Muscle layer of duodenum (tissue), 2 donors: ENCODE results near the gene DOCK10.

Experiments
- H3K27ac ChIP-seq: one replicate; pipeline ENCODE4 v1.7.0; 2013; ENCODE audit warnings: mild to moderate bottlenecking, low read length
- H3K27me3 ChIP-seq: one replicate; pipeline ENCODE4 v1.7.0; 2013; ENCODE audit warnings: low read depth, mild to moderate bottlenecking, control low read depth, low read length
- H3K36me3 ChIP-seq, 2 donors: one replicate each; pipeline ENCODE4 v1.7.0; 2013; ENCODE audit warnings: low read length in 2 of 2, control low read depth in 1 of 2, mild to moderate bottlenecking in 1 of 2; ENCODE audit not compliant: insufficient read depth in 2 of 2, control insufficient read depth in 1 of 2
- H3K4me1 ChIP-seq, 2 donors: one replicate each; pipeline ENCODE4 v1.7.0; 2013; ENCODE audit warnings: low read length in 2 of 2, mild to moderate bottlenecking in 2 of 2, control low read depth in 1 of 2, moderate library complexity in 1 of 2; ENCODE audit not compliant: insufficient read depth in 2 of 2, control insufficient read depth in 1 of 2
- H3K4me3 ChIP-seq, 2 donors: one replicate each; pipeline ENCODE4 v1.7.0; 2013; ENCODE audit warnings: low read length in 2 of 2, low read depth in 1 of 2, mild to moderate bottlenecking in 1 of 2
- H3K9me3 ChIP-seq, 2 donors: one replicate each; pipeline ENCODE4 v1.7.0; 2013; ENCODE audit warnings: low read length in 2 of 2, control low read depth in 1 of 2, mild to moderate bottlenecking in 1 of 2; ENCODE audit not compliant: control insufficient read depth in 1 of 2
- donor health status: healthy.

DOCK10 gene

DNA sequence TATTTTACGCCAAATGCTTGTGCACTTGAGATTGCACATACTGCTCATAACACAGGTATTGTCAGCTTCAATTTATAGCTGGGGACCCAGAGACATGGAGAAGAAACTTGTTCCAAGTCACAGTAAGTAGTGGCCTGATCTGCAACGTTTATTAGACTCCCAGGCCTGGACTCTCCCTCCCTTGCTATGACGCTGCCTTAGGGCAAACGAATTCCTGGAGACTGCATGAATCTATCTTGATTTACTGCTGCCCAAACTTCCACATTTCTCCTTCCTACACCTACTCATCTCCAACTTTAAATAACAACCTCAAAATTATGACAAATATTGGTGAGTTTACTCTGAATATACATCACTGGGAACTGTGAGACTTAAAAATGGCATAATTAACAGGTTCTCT is 181.0 kb downstream of the DOCK10 start:
- Histone ChIP-seq H3K36me3 (no peaks in the 10 kb centered on the region), H3K27me3 (no peaks in the 10 kb centered on the region), H3K9me3 (no peaks in the 10 kb centered on the region), H3K4me1 (no peaks in the 10 kb centered on the region), H3K27ac (no peak overlapping the region), H3K4me3 (no peak overlapping the region)

GRCh38 chr2:224860786-224861185 is 181.5 kb downstream of the DOCK10 start:
- Histone ChIP-seq H3K9me3 (no peaks in the 10 kb centered on the region), H3K36me3 (no peaks in the 10 kb centered on the region), H3K4me3 (no peak overlapping the region), H3K27me3 (no peaks in the 10 kb centered on the region), H3K27ac (no peak overlapping the region), H3K4me1 (no peaks in the 10 kb centered on the region)

DNA sequence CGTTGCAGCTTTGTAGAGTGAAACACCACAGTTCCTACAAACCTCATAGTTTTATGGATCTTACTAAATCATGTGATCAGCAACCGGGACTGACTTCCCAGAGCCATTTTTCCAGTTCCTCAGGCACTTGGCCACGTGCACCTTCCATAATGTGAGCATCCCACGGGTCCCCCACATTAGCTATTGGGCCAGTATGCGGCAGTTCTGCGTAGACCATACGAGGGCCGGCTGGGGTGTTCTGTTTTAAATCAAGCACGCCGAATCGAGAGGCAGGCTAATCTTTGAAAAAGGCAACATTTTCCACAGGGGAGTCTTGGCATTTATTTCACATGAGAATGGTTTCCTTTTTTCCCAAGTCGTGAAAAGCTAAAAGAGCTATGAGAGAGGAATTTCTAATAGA is 190.5 kb downstream of the DOCK10 start:
- no peaks in the 10 kb centered on the region for H3K9me3 ChIP-seq
- H3K36me3 ChIP-seq = no peaks in the 10 kb centered on the region
- no peaks in the 10 kb centered on the region for H3K27me3 ChIP-seq
- no peak overlapping the region for H3K27ac ChIP-seq
- no peaks in the 10 kb centered on the region for H3K4me1 ChIP-seq
- no peak overlapping the region for H3K4me3 ChIP-seq

DNA sequence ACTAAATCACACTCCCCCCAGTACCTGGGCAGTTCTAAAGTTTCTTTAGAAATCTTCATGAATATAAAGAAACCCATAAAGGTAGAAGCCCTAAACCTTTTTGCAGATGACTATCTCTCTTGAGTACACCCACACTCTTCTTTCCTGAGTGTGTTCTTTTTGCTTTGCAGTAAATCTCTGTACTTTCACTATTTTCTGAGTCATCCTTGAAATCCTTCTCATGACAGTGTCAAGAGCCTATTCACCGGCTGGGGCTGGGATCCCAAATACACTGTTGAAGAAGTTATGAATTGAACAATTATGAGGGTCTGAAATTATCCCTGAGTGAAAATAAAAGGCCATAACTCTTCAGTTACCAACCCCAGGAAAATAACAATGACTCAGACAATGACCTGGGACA is 192.2 kb downstream of the DOCK10 start:
- H3K4me3 ChIP-seq = no peak overlapping the region
- H3K9me3 ChIP-seq = no peaks in the 10 kb centered on the region
- H3K27ac ChIP-seq = no peak overlapping the region
- no peaks in the 10 kb centered on the region for H3K27me3 ChIP-seq
- no peaks in the 10 kb centered on the region for H3K4me1 ChIP-seq
- no peaks in the 10 kb centered on the region for H3K36me3 ChIP-seq

DNA sequence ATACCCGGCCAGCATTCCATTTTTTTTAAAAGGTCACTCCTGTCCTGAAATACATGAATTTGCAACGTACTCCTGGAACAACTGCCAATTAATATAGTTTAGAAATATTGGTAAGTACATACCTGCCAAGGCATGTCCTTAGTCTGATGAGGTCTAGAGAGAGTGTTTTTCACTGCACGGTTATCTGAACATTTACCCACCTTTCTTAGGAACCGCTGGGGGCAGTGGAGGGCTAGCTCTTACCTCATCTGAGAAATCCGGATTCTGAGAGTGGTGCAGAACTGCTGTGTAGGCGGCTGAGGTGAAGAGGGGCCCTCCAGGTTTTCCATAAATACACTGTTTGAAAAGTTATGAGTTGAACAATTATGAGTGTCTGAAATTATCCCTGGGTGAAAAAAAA is 193.0 kb downstream of the DOCK10 start:
- H3K9me3 ChIP-seq = no peaks in the 10 kb centered on the region
- H3K36me3 ChIP-seq = peaks cover 0 to 6% of the 10 kb centered on the region in 2 donors
- H3K27ac ChIP-seq = no peak overlapping the region
- H3K27me3 ChIP-seq = no peaks in the 10 kb centered on the region
- H3K4me3 ChIP-seq = no peak overlapping the region
- H3K4me1 ChIP-seq = no peaks in the 10 kb centered on the region

GRCh38 chr2:224847961-224848850 is 194.1 kb downstream of the DOCK10 start:
- Histone ChIP-seq H3K9me3 (no peaks in the 10 kb centered on the region), H3K4me1 (no peaks in the 10 kb centered on the region), H3K27me3 (no peaks in the 10 kb centered on the region), H3K36me3 (peaks cover 0 to 6% of the 10 kb centered on the region in 2 donors), H3K27ac (no peak overlapping the region), H3K4me3 (no peak overlapping the region)

GRCh38 chr2:224847381-224847780 is 194.9 kb downstream of the DOCK10 start:
- Histone ChIP-seq H3K36me3 (peaks cover 0 to 6% of the 10 kb centered on the region in 2 donors), H3K4me3 (no peak overlapping the region), H3K4me1 (no peaks in the 10 kb centered on the region), H3K27me3 (no peaks in the 10 kb centered on the region), H3K9me3 (no peaks in the 10 kb centered on the region), H3K27ac (no peak overlapping the region)

DNA sequence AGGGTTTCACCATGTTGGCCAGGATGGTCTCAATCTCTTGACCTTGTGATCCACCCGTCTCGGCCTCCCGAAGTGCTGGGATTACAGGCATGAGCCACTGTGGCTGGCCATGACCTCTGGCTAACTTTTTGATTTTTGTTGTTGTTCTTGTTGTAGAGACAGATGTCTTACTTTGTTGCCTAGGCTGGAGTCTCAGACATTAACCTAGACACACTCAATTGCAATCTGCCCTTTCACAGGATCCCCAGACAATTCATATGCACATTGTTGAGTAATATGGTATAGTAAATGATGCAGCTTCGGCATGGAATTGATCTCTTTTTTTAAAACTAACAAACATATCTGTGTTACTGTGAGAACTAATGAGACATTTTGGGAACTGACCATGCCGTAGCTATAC is 195.6 kb downstream of the DOCK10 start:
- Histone ChIP-seq H3K27me3 (no peaks in the 10 kb centered on the region), H3K36me3 (peaks cover 0 to 6% of the 10 kb centered on the region in 2 donors), H3K4me3 (no peak overlapping the region), H3K4me1 (no peaks in the 10 kb centered on the region), H3K9me3 (no peaks in the 10 kb centered on the region), H3K27ac (no peak overlapping the region)

- Histone ChIP-seq H3K9me3 (no peaks in the 10 kb centered on the region), H3K27ac (no peak overlapping the region), H3K4me1 (no peaks in the 10 kb centered on the region), H3K27me3 (no peaks in the 10 kb centered on the region), H3K4me3 (no peak overlapping the region), H3K36me3 (peaks cover 0 to 6% of the 10 kb centered on the region in 2 donors)
These were observed 196.1 kb downstream of the DOCK10 start for GRCh38 chr2:224846161-224846560.

GRCh38 chr2:224843141-224843540 is 199.1 kb downstream of the DOCK10 start:
- Histone ChIP-seq H3K4me1 (no peaks in the 10 kb centered on the region), H3K27ac (no peak overlapping the region), H3K4me3 (no peak overlapping the region), H3K9me3 (no peaks in the 10 kb centered on the region), H3K36me3 (peaks cover 0 to 6% of the 10 kb centered on the region in 2 donors), H3K27me3 (no peaks in the 10 kb centered on the region)

- no peaks in the 10 kb centered on the region for H3K4me1 ChIP-seq
- H3K36me3 ChIP-seq = peaks cover 0 to 6% of the 10 kb centered on the region in 2 donors
- H3K9me3 ChIP-seq = no peaks in the 10 kb centered on the region
- H3K27ac ChIP-seq = no peak overlapping the region
- H3K27me3 ChIP-seq = no peaks in the 10 kb centered on the region
- no peak overlapping the region for H3K4me3 ChIP-seq
These were observed 200.4 kb downstream of the DOCK10 start for GRCh38 chr2:224841910-224842309.

DNA sequence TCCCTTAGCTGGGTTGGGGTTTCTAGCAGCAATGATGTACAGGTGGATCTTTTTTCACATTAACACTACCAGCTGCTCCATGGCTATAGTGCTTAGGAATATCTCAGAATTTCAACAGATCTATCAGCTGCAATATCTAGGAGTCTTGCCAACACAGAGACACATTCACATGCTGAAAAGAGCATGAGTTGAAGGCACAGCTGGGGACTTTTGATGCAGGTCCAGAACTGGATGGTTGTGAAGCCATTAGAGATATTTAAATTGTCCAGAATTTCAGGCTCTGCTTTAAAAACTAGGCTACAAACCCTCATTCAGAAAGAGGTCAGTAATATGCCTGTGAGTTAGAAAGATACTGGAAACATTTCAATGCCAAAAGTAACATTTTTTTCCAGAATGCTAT is 203.9 kb downstream of the DOCK10 start:
- no peak overlapping the region for H3K4me3 ChIP-seq
- H3K27ac ChIP-seq = no peak overlapping the region
- H3K36me3 ChIP-seq = no peaks in the 10 kb centered on the region
- no peaks in the 10 kb centered on the region for H3K4me1 ChIP-seq
- H3K27me3 ChIP-seq = no peaks in the 10 kb centered on the region
- H3K9me3 ChIP-seq = no peaks in the 10 kb centered on the region
